ENCODE measurements around the gene MMP12.

DNA sequence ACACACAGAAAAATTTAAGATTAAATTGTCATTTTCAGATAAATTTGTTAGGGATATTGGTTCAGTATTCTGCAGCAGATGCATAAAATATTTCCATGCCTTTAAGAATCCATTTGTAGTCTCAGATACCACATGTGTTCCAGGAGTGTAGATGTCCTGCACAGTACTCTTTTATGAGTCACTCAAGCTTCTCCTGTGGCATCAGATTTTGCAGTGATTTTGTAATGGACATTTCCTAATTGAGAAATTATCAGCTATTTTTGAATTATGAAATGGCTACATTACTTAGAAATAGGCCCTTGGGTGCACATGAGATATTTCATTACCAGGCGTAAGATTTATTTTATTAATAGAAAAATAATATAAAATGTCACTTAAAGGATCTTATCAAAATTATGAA lies 50.2 kb downstream of the MMP12 start:
- no peak for TF ChIP-seq EZH2phosphoT487 (IDR thresholded peaks at IDR 0.05; ENCODE audit: borderline replicate concordance, low read depth, low read length)
- TF ChIP-seq, protein P1, sequence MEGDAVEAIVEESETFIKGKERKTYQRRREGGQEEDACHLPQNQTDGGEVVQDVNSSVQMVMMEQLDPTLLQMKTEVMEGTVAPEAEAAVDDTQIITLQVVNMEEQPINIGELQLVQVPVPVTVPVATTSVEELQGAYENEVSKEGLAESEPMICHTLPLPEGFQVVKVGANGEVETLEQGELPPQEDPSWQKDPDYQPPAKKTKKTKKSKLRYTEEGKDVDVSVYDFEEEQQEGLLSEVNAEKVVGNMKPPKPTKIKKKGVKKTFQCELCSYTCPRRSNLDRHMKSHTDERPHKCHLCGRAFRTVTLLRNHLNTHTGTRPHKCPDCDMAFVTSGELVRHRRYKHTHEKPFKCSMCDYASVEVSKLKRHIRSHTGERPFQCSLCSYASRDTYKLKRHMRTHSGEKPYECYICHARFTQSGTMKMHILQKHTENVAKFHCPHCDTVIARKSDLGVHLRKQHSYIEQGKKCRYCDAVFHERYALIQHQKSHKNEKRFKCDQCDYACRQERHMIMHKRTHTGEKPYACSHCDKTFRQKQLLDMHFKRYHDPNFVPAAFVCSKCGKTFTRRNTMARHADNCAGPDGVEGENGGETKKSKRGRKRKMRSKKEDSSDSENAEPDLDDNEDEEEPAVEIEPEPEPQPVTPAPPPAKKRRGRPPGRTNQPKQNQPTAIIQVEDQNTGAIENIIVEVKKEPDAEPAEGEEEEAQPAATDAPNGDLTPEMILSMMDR (conservative IDR thresholded peaks at IDR 0.05; ENCODE audit: low read length): no peak
